Cardiac septum (tissue), 1 donor: ENCODE measurements around the gene GZMM. TPM values are rescaled to one million over a fixed set of nuclear protein-coding genes. Genes with fewer than 3 reads are reported as not detected.

Source experiments
- DNase-seq: peaks from one replicate; pipeline ENCODE4 v3.0.0-alpha.2; 2020; ENCODE audit warnings: low spot score
- intact Hi-C: fragments of 100-400 bp; cut with DNase I; formaldehyde crosslinking; loops from one replicate; pipeline ENCODE4 v1.14.0; 2022
- long read RNA-seq: library from polyadenylated mRNA; unstranded; transcript quantifications from one replicate; pipeline ENCODE4 v2.0.0, GENCODE V29; 2021
- total RNA-seq: library from RNA; stranded (reverse); fragmentation: NEBNext Ultra II Directional; extraction: Animal tissue kit (Norgen Biotek cat#: 25700); gene quantifications from one replicate; pipeline ENCODE4 v1.2.1, GENCODE V29; 2021
- donor health status: DM: no; HTN: no; CAD: no.

GZMM gene
- total RNA-seq: 0.43 TPM
- long read RNA-seq: 0 reads

DNA sequence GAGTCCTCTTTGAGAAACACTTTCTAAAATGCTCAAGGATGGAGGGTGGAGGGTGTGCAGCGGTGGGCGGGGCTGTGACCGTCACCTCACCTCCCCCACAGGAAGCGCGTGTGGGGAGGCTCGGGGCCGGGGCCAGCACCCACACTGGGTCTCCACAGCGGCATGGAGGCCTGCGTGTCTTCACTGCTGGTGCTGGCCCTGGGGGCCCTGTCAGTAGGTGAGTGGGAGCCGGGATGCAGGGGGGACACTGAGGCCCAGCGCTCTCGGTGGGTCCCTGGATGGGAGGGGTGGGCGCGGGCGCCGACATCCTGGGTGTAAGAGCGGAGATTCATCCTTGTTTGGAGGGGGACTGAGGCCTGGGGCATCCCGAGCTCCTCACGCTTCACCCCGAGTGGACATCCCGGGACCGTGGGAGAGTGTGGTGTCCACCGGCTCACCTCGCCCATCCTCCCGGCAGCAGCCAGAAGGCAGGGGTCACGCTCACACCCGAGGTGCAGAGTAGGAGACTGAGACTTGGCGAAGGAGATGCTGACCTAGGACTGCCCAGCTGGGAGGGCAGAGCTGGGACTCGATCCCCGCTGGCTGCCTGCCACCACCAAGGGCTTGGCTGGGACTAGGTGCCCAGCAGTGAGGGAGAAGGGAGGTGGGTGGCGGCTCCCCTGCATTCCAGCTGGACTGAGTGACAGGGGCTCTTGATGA is at the start of gene GZMM:
TSS of gene GZMM (plus strand) at position 144 of the 699 bp plus-strand sequence. CDS start at position 163, 19 bp downstream.
- intact Hi-C loops: no loop called here
- DNase-seq: no peak

DNA sequence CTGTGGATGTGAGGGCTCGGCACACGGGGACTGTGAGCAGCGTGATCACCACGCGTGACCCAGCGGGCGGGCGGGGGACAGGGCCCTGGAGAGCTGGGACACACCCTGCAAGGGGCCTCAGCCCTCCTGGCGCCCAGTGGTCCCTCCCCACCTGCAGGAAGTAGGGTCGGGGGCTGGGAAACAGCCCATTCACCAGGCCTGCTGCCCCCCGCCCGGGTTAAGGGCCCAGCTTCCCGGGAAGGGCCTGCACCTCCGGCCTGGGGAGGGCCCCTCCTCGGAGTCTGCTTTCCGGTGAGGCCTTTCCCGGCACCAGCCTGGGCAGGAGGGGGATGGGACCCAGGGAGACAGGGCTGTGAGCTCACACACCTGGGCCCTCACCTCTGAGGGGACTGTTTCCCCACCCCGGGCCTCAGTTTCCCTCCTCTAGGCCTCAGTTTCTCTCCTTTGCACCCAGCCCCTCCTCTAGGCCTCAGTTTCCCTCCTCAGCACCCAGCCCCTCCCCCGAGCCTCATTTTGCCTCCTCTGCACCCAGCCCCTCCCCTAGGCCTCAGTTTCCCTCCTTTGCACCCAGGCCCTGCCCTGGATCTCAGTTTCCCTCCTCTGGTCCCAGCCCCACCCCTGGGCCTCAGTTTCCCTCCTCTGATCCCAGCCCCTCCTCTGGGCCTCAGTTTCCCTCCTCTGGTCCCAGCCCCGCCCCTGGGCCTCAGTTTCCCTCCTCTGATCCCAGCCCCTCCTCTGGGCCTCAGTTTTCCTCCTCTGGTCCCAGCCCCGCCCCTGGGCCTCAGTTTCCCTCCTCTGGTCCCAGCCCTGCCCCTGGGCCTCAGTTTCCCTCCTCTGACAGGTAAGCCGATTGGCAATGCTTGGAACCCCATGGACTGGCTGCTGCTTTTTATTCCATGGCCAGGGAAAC is 49.4 kb upstream of the GZMM start:
- intact Hi-C loops: no loop called here
- no peak for DNase-seq

DNA sequence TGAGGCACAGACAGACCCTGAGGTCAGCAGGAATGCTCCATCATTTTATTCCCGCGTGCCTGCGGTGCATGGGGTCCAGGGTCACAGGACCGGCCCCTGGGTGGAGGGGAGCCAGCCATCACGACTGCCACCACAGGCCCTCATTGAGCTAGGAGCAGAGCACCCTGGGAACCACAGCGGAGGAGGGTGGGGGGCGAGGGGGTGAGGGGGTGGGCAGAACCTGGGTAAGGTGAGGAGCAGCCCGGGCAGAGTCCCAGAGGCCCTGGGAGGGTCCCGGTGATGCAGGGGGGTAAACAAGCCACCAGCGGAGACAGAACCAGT is 48.8 kb upstream of the GZMM start:
- no peak for DNase-seq
- intact Hi-C loops: no loop called here

DNA sequence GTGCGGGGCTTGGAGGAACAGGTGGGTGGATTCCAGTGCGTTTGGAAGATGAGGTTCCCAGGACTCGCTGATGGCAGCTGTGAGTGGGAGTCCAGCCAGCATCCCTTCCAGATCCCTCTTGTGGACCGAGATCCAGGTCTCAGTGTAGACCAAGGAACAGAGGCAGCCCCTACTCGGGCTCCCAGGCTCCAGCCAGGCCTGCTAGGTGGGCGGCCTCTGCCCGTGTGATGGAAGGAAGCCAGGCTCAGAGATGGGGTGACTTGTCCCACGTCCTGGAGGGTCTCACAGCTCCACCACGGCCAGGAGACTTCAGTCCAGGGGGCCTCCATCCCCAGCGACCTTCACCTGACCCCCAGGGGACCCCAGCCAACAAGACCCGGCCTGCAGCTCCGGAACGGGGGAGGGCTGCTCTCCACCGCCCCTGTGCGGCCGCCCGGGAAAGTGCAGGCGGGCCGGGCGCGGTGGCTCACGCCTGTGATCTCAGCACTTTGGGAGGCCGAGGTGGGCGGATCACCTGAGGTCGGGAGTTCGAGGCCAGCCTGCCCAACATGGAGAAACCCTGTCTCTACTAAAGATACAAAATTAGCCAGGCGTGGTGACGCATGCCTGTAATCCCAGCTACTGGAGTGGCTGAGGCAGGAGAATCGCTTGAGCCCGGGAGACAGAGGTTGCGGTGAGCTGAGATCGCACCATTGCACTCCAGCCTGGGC is 48.3 kb upstream of the GZMM start:
- intact Hi-C loops: no loop called here
- DNase-seq: no peak

DNA sequence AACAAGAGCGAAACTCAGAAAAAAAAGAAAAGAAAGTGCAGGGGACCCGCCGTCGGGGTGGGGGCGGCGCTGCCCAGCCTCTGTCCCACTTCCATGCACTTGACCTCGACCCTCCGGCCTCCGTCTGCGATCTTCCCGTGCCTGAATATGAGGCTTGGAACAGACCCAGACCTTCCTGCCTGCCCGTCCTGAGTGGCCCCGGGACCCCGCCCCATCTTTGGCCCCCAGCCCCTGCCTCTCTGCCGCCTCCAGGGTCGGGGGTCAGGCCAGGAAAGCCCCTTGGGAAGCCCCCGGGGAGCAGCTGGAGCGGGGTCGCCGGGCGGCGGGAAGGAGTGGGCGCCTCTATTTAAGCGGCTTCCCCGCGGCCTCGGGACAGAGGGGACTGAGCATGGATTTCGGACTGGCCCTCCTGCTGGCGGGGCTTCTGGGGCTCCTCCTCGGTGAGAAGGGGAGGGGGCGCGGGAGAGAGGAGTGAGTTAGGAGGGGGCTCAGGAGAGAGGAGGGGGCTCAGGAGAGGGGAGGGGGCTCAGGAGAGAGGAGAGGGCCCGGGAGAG is 47.7 kb upstream of the GZMM start, which contains the start of gene MADCAM1:
TSS of gene MADCAM1 (plus strand) at position 375 of the 554 bp plus-strand sequence. CDS start at position 389, 14 bp downstream.
- intact Hi-C loops: no loop called here
- DNase-seq: no peak

DNA sequence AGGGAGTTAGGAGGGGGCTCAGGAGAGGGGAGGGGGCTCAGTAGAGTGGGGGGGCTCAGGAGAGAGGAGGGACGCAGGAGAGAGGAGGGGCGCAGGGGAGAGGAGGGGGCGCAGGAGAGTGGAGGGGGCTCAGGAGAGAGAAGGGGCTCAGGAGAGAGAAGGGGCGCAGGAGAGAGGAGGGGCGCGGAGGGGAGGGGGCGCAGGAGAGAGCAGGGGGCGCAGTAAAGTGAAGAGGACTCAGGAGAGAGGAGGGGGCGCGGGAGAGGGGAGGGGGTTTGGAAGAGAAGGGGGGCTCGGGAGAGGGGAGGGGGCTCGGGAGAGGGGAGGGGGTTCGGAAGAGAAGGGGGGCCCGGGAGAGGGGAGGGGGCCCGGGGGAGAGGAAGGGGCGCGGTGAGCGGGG is 46.9 kb upstream of the GZMM start:
- no peak for DNase-seq

DNA sequence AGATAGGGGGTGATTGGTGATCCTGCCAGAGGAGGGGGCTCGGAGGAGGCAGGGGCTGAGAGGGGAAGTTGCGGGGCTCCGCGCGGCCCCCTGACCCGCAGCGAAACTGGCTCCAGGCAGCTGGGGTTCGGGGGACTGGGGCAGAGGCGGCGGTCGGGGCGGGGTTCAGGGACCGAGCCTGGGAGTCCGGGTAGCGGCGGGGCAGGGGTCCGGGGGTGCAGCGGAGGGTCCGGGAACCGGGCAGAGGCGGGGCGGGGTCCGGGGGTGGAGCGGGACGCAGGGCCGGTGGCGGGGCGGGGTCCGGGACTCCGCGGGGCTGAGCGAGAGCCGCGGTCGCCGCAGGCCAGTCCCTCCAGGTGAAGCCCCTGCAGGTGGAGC is 46.4 kb upstream of the GZMM start:
- DNase-seq: no peak
- intact Hi-C loops: no loop called here

More for the DNA sequence above, 46.9 kb upstream of the GZMM start:
- intact Hi-C loops: no loop called here

DNA sequence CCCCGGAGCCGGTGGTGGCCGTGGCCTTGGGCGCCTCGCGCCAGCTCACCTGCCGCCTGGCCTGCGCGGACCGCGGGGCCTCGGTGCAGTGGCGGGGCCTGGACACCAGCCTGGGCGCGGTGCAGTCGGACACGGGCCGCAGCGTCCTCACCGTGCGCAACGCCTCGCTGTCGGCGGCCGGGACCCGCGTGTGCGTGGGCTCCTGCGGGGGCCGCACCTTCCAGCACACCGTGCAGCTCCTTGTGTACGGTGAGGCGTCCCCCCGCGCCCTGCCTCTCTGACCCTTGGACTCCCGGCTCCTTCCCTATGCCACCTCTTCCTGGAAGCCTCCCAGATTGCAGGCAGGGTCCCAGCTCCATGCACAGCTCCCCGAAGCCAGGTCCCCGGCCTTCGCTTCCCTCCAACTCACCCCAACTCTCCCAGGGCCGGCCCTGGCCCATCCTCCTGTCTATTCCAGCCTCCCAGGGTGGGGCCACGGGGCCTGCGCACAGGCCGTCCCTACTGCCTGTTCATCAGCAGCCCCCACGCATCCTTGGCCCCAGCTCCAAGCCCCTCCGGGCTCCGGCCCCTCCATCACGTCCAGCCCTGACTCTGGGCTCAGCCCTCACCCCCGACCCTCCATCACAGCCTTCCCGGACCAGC is 45.9 kb upstream of the GZMM start:
- intact Hi-C loops: no loop called here
- no peak for DNase-seq

DNA sequence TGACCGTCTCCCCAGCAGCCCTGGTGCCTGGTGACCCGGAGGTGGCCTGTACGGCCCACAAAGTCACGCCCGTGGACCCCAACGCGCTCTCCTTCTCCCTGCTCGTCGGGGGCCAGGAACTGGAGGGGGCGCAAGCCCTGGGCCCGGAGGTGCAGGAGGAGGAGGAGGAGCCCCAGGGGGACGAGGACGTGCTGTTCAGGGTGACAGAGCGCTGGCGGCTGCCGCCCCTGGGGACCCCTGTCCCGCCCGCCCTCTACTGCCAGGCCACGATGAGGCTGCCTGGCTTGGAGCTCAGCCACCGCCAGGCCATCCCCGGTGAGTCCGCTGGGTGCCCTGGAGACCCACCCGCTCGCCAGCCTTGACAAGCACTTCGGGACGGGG is 45.4 kb upstream of the GZMM start:
- no peak for DNase-seq
- intact Hi-C loops: no loop called here

DNA sequence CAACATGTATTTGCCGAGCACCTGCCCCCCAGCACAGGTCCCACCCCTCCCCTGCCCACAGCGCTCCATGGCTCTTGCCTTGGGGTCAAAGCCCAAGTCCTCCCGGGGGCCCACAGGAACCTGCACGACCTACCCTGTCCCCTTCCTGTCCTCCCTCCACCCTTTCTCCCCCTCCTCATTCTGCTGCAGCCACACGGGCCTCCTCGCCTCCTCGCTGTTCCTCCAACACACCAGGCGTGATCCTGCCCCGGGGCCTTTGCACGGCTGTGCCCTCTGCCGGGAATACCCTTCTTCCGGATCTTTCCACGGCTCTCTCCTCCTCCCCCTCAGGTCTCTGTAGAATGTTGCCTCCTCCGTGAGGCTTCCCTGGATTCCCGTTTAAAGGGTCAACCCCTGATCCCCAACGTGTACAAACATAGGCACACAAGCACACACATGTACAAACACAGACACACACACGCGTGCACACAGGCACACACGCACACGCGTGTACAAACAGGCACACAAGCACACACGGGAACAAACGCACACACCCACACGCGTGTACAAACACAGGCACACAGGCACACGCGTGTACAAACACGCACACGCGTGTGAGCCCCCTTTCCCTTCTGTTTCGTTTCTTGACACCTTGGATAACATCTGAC is 44.8 kb upstream of the GZMM start:
- DNase-seq: no peak

DNA sequence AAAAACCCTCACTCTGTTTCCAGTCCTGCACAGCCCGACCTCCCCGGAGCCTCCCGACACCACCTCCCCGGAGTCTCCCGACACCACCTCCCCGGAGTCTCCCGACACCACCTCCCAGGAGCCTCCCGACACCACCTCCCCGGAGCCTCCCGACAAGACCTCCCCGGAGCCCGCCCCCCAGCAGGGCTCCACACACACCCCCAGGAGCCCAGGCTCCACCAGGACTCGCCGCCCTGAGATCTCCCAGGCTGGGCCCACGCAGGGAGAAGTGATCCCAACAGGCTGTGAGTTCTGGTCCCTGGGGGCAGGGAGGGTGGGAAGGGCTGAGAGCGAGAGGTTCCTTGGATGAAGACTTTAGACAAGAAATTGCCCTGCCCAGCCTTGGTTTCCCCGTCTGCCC is 42.2 kb upstream of the GZMM start:
- intact Hi-C loops: no loop called here
- DNase-seq: no peak

More for the DNA sequence above, 44.8 kb upstream of the GZMM start:
- intact Hi-C loops: no loop called here

DNA sequence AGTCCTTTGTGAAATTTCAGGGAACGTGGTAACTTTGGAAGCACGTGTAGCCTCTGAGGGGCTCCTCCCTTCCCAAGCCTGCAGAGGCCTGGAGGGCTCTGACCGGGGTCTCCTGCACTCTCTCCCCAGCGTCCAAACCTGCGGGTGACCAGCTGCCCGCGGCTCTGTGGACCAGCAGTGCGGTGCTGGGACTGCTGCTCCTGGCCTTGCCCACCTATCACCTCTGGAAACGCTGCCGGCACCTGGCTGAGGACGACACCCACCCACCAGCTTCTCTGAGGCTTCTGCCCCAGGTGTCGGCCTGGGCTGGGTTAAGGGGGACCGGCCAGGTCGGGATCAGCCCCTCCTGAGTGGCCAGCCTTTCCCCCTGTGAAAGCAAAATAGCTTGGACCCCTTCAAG is 39.2 kb upstream of the GZMM start:
- intact Hi-C loops: no loop called here
- no peak for DNase-seq

DNA sequence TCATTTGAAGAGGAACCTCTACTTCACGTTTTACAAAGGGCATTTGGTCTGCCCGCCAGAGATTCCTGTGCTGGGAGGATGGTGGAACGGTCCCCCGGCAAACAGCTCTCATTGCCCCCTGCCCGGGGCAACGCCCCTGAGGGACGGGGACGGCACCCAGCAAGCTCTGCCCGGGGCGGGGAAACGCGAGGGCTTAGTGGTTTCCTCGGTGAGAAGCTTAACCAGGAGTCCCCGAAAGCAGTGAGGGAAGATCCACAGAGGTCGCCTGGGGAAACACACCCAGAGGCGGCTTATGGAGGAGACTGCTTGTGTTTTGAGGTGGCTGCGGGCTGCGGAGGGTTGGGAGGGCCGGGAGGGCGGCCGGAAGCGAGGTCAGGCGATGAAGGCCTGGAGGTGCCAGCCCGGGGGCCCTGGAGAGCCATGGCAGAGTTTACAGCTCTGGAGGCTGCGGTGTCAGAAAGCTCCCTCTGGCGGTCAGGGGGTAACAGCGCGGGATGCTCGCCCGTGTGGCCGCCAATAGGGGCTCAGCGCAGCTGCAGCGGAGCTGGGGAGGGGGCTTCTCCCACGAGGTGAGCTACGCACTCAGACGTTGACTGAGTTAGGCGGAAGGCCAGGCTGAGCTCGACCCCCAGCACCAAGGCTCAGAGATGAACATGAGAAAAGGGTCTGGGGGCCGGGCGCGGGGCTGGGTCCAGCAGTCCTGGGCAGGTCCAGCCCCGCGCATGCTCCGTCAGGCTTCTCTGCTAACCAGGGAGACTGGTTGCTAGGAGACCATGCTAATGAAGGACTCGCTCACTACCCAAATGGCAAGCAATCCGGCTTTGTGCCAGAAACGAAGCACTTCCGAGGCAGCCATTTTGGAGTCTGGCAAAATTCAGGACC is 37.2 kb upstream of the GZMM start:
- intact Hi-C loops: loop anchor here (1.0 to 2.0 kb wide), 2 partner anchors 17 to 290 kb away; partner anchors contain the start of gene PTBP1
- peak; percentile 99 for DNase-seq

DNA sequence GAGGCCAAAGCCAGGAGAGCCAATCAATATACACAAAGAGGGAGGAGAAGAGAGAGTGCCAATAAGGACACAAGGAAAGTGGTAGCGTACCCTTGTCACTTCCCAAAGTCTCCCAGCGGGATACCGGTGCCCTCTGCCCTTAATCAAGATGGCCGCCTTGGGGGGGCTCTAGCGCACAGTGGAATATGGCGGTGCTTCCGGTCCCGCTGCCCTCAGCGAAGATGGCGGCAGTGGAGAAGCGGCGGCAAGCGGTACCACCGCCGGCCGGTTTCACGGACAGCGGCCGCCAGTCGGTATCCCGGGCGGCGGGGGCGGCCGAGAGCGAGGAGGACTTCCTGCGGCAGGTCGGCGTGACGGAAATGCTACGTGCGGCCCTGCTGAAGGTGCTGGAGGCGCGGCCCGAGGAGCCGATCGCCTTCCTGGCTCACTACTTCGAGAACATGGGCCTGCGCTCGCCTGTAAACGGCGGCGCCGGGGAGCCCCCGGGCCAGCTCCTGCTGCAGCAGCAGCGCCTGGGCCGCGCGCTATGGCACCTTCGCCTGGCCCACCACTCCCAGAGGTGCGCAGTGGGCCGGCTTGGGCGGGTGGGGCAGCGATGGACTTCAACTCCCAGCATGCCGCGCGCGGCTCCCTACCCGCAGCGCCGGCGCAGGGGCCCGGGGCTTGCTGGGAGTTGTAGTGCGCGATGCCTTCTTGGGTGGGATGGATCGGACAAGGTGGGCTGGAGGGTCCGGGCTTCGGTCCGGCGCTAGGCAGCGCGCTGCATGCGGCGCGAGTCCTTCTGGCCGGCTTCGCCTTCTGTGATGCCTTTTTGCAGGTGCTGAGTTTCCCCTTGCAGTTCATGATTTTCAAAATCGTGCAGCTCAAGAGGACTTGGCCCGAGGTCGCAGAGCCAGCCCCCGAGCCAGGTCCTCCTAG is 36.3 kb upstream of the GZMM start, which contains the start of gene TPGS1:
TSS of gene TPGS1 (plus strand) at position 212 of the 918 bp plus-strand sequence. CDS start at position 222, 10 bp downstream.
- peak; percentile 97 for DNase-seq

DNA sequence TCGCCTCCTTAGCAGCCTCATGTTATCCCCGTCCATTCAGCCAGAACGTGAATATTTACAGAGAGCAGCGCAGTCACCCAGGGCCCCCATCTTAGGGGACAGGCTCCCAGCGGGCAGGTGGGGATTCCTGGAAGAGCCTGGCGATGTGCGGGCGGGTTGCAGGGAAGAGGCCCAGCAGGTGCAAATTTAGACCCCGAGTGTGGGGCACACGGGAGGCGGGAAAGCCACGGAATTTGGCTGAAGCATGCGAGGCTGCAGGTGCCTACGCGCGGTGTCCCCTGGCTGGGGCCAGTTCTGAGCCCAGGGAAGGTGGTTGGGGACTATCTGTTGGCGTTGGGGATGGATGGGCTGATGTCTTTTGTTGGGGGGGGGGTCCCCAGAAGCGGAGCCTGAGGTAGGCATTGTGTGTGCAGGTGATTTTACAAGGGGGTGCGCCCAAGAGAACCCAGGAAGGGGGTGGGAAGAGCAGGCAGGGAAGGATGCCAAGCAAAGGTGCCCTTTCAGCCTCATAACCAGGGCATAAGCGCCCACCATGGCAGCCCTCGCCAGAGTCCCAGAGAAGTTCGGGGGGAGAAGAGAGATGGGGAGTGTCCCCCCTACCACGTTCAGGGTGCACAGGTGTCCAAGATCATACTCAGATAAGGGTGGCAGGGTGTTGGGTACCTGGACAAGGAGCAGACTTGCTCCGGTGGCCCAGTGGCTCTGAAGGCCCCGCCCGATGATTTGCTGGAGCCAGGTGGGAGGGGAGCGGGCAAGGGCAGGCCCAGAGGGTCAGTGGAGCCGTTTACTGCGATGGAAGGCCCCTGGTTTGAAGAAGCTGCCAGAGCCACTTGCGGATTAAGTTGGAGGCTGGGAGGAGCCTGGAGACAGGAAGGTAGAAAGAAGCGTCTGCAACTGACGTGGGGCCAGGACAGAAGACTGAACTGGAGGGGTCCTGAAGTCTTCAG is 35.4 kb upstream of the GZMM start:
- intact Hi-C loops: no loop called here
- DNase-seq: no peak

More for the DNA sequence above, 36.3 kb upstream of the GZMM start, which contains the start of gene TPGS1:
- intact Hi-C loops: loop anchor here (1.0 to 2.0 kb wide), 2 partner anchors 18 to 289 kb away; partner anchors contain the start of gene PTBP1
